SK-N-SH (cell line): Measurements from ENCODE around the gene CARS2. TPM values are rescaled to one million over a fixed set of nuclear protein-coding genes. Genes with fewer than 3 reads are reported as not detected.

Experiments
- CTCF ChIA-PET: fragments of 300-600, 350-600 bp; formaldehyde crosslinking; extraction: SDS; loops from one replicate; lab custom pipeline; 2021; lab: Yijun Ruan, JAX
- POLR2A ChIA-PET: fragments of 350-600 bp; sonication (Branson Sonifier 250); formaldehyde crosslinking; extraction: SDS; loops from one replicate; lab custom pipeline; 2020; ENCODE audit warnings: antibody characterized with exemption, inconsistent platforms; lab: Yijun Ruan, JAX
- DNase-seq: peaks from one replicate; pipeline ENCODE4 v3.0.0; 2012
- H2AFZ ChIP-seq: fragments of 200-600 bp; sonication (generic); 2 replicates; pipeline ENCODE4 v1.8.1; 2016; ENCODE audit warnings: antibody characterized with exemption, mild to moderate bottlenecking, low read depth
- H3F3A ChIP-seq: fragments of 200-600 bp; sonication (generic); replicated peaks from 2 replicates; pipeline ENCODE3; 2016; ENCODE audit warnings: antibody characterized with exemption, mild to moderate bottlenecking; ENCODE audit not compliant: insufficient read depth
- H3K27ac ChIP-seq, 2 experiments: fragments of 200-500 bp in 1 of 2; fragments of 200-600 bp in 1 of 2; sonication (Bioruptor generic) in 1 of 2; sonication (generic), shearing (Covaris generic) in 1 of 2; 2 replicates each; pipeline versions ENCODE4 v1.5.1 to v1.6.1; 2014 to 2016; ENCODE audit warnings: low read depth in 2 of 2, inconsistent platforms in 1 of 2, low read length in 1 of 2, mild to moderate bottlenecking in 1 of 2, mixed read lengths in 1 of 2
- H3K27me3 ChIP-seq: fragments of 200-600 bp; sonication (generic), shearing (Covaris generic); 2 replicates; pipeline ENCODE4 v1.6.1; 2016; ENCODE audit warnings: mixed run types; ENCODE audit not compliant: insufficient read depth
- H3K36me3 ChIP-seq, 2 experiments: fragments of 200-500 bp in 1 of 2; fragments of 200-600 bp in 1 of 2; sonication (Bioruptor generic) in 1 of 2; sonication (generic) in 1 of 2; replicated peaks in 1 of 2; 2 replicates each; pipeline versions ENCODE3 to v1.5.1; 2014 to 2016; ENCODE audit warnings: low read length in 1 of 2, mild to moderate bottlenecking in 1 of 2; ENCODE audit not compliant: insufficient read depth in 2 of 2, control insufficient read depth in 1 of 2
- H3K4me1 ChIP-seq, 2 experiments: fragments of 200-500 bp in 1 of 2; fragments of 200-600 bp in 1 of 2; sonication (Bioruptor generic) in 1 of 2; sonication (generic), shearing (Covaris generic) in 1 of 2; 2 replicates each; pipeline versions ENCODE4 v1.5.1 to v1.6.1; 2014 to 2016; ENCODE audit warnings: low read depth in 1 of 2, low read length in 1 of 2, mixed run types in 1 of 2; ENCODE audit not compliant: insufficient read depth in 2 of 2, control insufficient read depth in 1 of 2
- H3K4me2 ChIP-seq: fragments of 200-600 bp; sonication (generic), shearing (Covaris generic); 2 replicates; pipeline ENCODE4 v1.6.1; 2017; ENCODE audit warnings: mixed run types
- H3K4me3 ChIP-seq, 2 experiments: fragments of 200-500 bp in 1 of 2; fragments of 200-600 bp in 1 of 2; sonication (Bioruptor generic) in 1 of 2; sonication (generic), shearing (Covaris generic) in 1 of 2; 2 replicates each; pipeline versions ENCODE4 v1.5.1 to v1.8.1; 2014 to 2016; ENCODE audit warnings: low read depth in 2 of 2, inconsistent platforms in 1 of 2, low read length in 1 of 2, mild to moderate bottlenecking in 1 of 2, mixed read lengths in 1 of 2, moderate library complexity in 1 of 2
- H3K79me2 ChIP-seq: fragments of 200-600 bp; sonication (generic); 2 replicates; pipeline ENCODE4 v1.8.1; 2017; ENCODE audit warnings: mild to moderate bottlenecking; ENCODE audit not compliant: insufficient read depth
- H3K9ac ChIP-seq: fragments of 200-600 bp; sonication (generic); 2 replicates; pipeline ENCODE4 v1.6.1; 2017; ENCODE audit warnings: mixed run types
- H3K9me2 ChIP-seq: fragments of 200-600 bp; sonication (generic); 2 replicates; pipeline ENCODE4 v1.6.1; 2017; ENCODE audit warnings: mixed run types
- H3K9me3 ChIP-seq: fragments of 200-600 bp; sonication (generic); 2 replicates; pipeline ENCODE4 v1.6.1; 2017; ENCODE audit warnings: mixed run types, mild to moderate bottlenecking, moderate library complexity
- H4K20me1 ChIP-seq: fragments of 200-600 bp; sonication (generic); 2 replicates; pipeline ENCODE4 v1.6.1; 2017; ENCODE audit warnings: mild to moderate bottlenecking, mixed run types; ENCODE audit not compliant: insufficient read depth
- FOXJ3 ChIP-seq: sonication (generic); formaldehyde crosslinking; IDR thresholded peaks from 2 replicates; pipeline ENCODE4 v1.5.1; 2020; ENCODE audit warnings: mild to moderate bottlenecking, missing genetic modification reagents
- MEF2A ChIP-seq: IDR thresholded peaks from 2 replicates; pipeline ENCODE4 v1.4.0; 2012; ENCODE audit warnings: low read depth, borderline replicate concordance
- MXI1 ChIP-seq: IDR thresholded peaks from 2 replicates; pipeline ENCODE4 v1.6.1; 2012; ENCODE audit warnings: mild to moderate bottlenecking, low read depth, low read length, improper control_type of control experiment
- NFIC ChIP-seq: IDR thresholded peaks from 2 replicates; pipeline ENCODE4 v1.4.0; 2012; ENCODE audit warnings: borderline replicate concordance
- NRF1 ChIP-seq: IDR thresholded peaks from 2 replicates; pipeline ENCODE4 v1.6.1; 2012; ENCODE audit warnings: low read depth, mild to moderate bottlenecking, low read length
- POLR2AphosphoS5 ChIP-seq: IDR thresholded peaks from 2 replicates; pipeline ENCODE4 v1.6.1; 2012; ENCODE audit warnings: low read depth, low read length
- RCOR1 ChIP-seq: fragments of 150-350 bp; IDR thresholded peaks from 2 replicates; pipeline ENCODE4 v1.6.1; 2017; ENCODE audit warnings: antibody characterized with exemption, low read length
- RFX5 ChIP-seq: IDR thresholded peaks from 2 replicates; pipeline ENCODE4 v1.6.1; 2012; ENCODE audit warnings: mild to moderate bottlenecking, improper control_type of control experiment, low read length
- RXRA ChIP-seq: IDR thresholded peaks from 2 replicates; pipeline ENCODE4 v1.4.0; 2012; ENCODE audit warnings: low read depth, mild to moderate bottlenecking, borderline replicate concordance
- SIN3A ChIP-seq: IDR thresholded peaks from 2 replicates; pipeline ENCODE4 v1.6.1; 2012; ENCODE audit warnings: low read depth, mild to moderate bottlenecking, low read length, moderate library complexity, borderline replicate concordance
- TEAD4 ChIP-seq: IDR thresholded peaks from 2 replicates; pipeline ENCODE4 v1.4.0; 2012; ENCODE audit warnings: mild to moderate bottlenecking, borderline replicate concordance; ENCODE audit not compliant: insufficient read depth
- USF2 ChIP-seq: fragments of 150-350 bp; IDR thresholded peaks from 2 replicates; pipeline ENCODE4 v1.6.1; 2017; ENCODE audit warnings: antibody characterized with exemption, low read length, low read depth, borderline replicate concordance
- YY1 ChIP-seq: IDR thresholded peaks from 2 replicates; pipeline ENCODE4 v1.4.0; 2012; ENCODE audit warnings: low read depth, mild to moderate bottlenecking
- ZBTB33 ChIP-seq: IDR thresholded peaks from 2 replicates; pipeline ENCODE4 v1.4.0; 2012; ENCODE audit warnings: low read depth, borderline replicate concordance
- WGBS: methylation state at CpG from one replicate; pipeline ENCODE4 v1.1.6; 2017; ENCODE audit warnings: low lambda C conversion rate; 5-methylcytosine and 5-hydroxymethylcytosine counted together
- polyA plus RNA-seq, 3 experiments: library from polyadenylated mRNA; depleted of rRNA; stranded (reverse); fragments of >200 nt; gene quantifications; 2 replicates each; pipeline ENCODE4 v1.2.3, GENCODE V29; 2012
- TF ChIP-seq, protein P1 (sequence below): IDR thresholded peaks from 2 replicates; pipeline ENCODE4 v1.6.1; 2012; ENCODE audit warnings: mild to moderate bottlenecking, low read depth, low read length, moderate library complexity

CARS2 gene
- polyA plus RNA-seq, 1 of the 3 experiments (the other 2 are of a cell fraction) = 78.6 TPM

GRCh38 chr13:110743687-110744086 is 37.8 kb upstream of the CARS2 start:
- H3K27me3 ChIP-seq = no peaks in the 10 kb centered on the region
- ChIA-PET CTCF (no interaction called here), POLR2A (no interaction called here)
- TF ChIP-seq NRF1 (no peak), SIN3A (no peak), MXI1 (no peak), POLR2AphosphoS5 (no peak), NFIC (no peak), ZBTB33 (no peak), FOXJ3 (CRISPR knock-in tag) (no peak), RCOR1 (no peak), USF2 (no peak), RFX5 (no peak), YY1 (no peak), RXRA (no peak), MEF2A (no peak), TEAD4 (no peak)
- 0% methylated on average over 1 of the region's 1 CpG for WGBS
- no peaks in the 10 kb centered on the region for H3K4me1 ChIP-seq
- H2AFZ ChIP-seq = no peak overlapping the region
- no peaks in the 10 kb centered on the region for H3K36me3 ChIP-seq
- H3K4me2 ChIP-seq = no peak overlapping the region
- no peaks in the 10 kb centered on the region; the same call in 1 of the 2 replicates for H3K9me3 ChIP-seq
- no peak for DNase-seq
- no peak overlapping the region for H3K9ac ChIP-seq
- no peaks in the 10 kb centered on the region for H3F3A ChIP-seq
- no peak overlapping the region for H3K4me3 ChIP-seq
- H4K20me1 ChIP-seq = no peaks in the 10 kb centered on the region
- H3K79me2 ChIP-seq = no peaks in the 10 kb centered on the region
- H3K27ac ChIP-seq = no peak overlapping the region
- H3K9me2 ChIP-seq = no peaks in the 10 kb centered on the region

DNA sequence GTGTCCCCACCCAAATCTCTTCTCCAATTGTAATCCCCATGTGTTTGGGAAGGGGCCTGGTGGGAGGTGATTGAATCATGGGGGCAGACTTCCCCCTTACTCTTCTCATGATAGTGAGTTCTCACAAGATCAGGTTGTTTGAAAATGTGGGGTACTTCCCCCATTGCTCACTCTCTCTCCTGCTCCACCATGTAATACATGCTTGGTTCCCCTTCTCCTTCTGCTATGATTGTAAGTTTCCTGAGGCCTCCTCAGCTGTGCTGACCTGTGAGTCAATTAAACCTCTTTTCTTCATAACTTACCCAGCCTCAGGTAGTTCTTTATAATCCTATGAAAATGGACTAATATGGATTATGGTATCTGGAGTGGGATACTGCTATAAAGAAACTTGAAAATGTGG is 31.6 kb upstream of the CARS2 start:
- ChIA-PET POLR2A (no interaction called here), CTCF (no interaction called here)
- Histone ChIP-seq H3K4me3 (no peak overlapping the region), H3K9ac (no peak overlapping the region), H3K9me3 (no peaks in the 10 kb centered on the region), H4K20me1 (no peaks in the 10 kb centered on the region), H3F3A (no peaks in the 10 kb centered on the region), H3K79me2 (no peaks in the 10 kb centered on the region), H3K27ac (no peak overlapping the region), H3K36me3 (no peaks in the 10 kb centered on the region), H3K27me3 (no peaks in the 10 kb centered on the region), H3K4me1 (no peaks in the 10 kb centered on the region), H3K9me2 (no peaks in the 10 kb centered on the region), H3K4me2 (no peak overlapping the region), H2AFZ (no peak overlapping the region)
- TF ChIP-seq, protein P1, sequence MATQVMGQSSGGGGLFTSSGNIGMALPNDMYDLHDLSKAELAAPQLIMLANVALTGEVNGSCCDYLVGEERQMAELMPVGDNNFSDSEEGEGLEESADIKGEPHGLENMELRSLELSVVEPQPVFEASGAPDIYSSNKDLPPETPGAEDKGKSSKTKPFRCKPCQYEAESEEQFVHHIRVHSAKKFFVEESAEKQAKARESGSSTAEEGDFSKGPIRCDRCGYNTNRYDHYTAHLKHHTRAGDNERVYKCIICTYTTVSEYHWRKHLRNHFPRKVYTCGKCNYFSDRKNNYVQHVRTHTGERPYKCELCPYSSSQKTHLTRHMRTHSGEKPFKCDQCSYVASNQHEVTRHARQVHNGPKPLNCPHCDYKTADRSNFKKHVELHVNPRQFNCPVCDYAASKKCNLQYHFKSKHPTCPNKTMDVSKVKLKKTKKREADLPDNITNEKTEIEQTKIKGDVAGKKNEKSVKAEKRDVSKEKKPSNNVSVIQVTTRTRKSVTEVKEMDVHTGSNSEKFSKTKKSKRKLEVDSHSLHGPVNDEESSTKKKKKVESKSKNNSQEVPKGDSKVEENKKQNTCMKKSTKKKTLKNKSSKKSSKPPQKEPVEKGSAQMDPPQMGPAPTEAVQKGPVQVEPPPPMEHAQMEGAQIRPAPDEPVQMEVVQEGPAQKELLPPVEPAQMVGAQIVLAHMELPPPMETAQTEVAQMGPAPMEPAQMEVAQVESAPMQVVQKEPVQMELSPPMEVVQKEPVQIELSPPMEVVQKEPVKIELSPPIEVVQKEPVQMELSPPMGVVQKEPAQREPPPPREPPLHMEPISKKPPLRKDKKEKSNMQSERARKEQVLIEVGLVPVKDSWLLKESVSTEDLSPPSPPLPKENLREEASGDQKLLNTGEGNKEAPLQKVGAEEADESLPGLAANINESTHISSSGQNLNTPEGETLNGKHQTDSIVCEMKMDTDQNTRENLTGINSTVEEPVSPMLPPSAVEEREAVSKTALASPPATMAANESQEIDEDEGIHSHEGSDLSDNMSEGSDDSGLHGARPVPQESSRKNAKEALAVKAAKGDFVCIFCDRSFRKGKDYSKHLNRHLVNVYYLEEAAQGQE = no peak
- TF ChIP-seq RXRA (no peak), YY1 (no peak)
- DNase-seq = no peak
